ENCODE data around the gene CTNNBL1.

CTNNBL1 gene

GRCh38 chr20:37885042-37885441, 191.2 kb downstream of the CTNNBL1 start:
- no peak for DNase-seq

- DNase-seq, result no peak
Observed at GRCh38 chr20:37885593-37886503, 192.0 kb downstream of the CTNNBL1 start.

- no peak for DNase-seq
Observed at GRCh38 chr20:37886851-37887297, 193.0 kb downstream of the CTNNBL1 start.

- no peak for DNase-seq
Observed at GRCh38 chr20:37888641-37889040, 194.8 kb downstream of the CTNNBL1 start.

- DNase-seq, result no peak
Observed at GRCh38 chr20:37890108-37890507, 196.3 kb downstream of the CTNNBL1 start.

- peak; percentile 28 for DNase-seq
Observed at GRCh38 chr20:37890643-37891042, 196.8 kb downstream of the CTNNBL1 start.

- no peak for DNase-seq
Observed at GRCh38 chr20:37892001-37892400, 198.2 kb downstream of the CTNNBL1 start.

- no peak for DNase-seq
Observed at GRCh38 chr20:37893566-37894241, 199.9 kb downstream of the CTNNBL1 start.

- no peak for DNase-seq
Observed at GRCh38 chr20:37894454-37894853, 200.6 kb downstream of the CTNNBL1 start.

- DNase-seq, result peak; percentile 77
Observed at GRCh38 chr20:37895166-37895565, 201.3 kb downstream of the CTNNBL1 start.

- no peak for DNase-seq
Observed at GRCh38 chr20:37896932-37897548, 203.2 kb downstream of the CTNNBL1 start.

- DNase-seq, result no peak
Observed at GRCh38 chr20:37898233-37899104, 204.6 kb downstream of the CTNNBL1 start.

GRCh38 chr20:37899105-37900045, 205.5 kb downstream of the CTNNBL1 start:
- no peak for DNase-seq

GRCh38 chr20:37901240-37901639, 207.4 kb downstream of the CTNNBL1 start:
- DNase-seq, result no peak

GRCh38 chr20:37901654-37902503, 208.0 kb downstream of the CTNNBL1 start:
- DNase-seq, result no peak

GRCh38 chr20:37902504-37903313, 208.9 kb downstream of the CTNNBL1 start, which contains the start of gene VSTM2L:
Gene VSTM2L, plus strand, starts transcription at chr20:37903127. Its CDS starts 224 bp downstream, at chr20:37903351.
- DNase-seq, result peak; percentile 27

- DNase-seq, result no peak
Observed at GRCh38 chr20:37903317-37904007, 209.6 kb downstream of the CTNNBL1 start.

- DNase-seq, result no peak
Observed at GRCh38 chr20:37904008-37904642, 210.3 kb downstream of the CTNNBL1 start.

Data from DMS79 treated with DMSO at 0.1 percent for 48 hours (cell line).